ENCODE results near the gene MXRA8.
"Not testable (repeated sequence)": the region's sequence is repeated elsewhere in the genome, so short reads cannot be mapped to it uniquely, and the experiment has no call there.

MXRA8 gene

DNA sequence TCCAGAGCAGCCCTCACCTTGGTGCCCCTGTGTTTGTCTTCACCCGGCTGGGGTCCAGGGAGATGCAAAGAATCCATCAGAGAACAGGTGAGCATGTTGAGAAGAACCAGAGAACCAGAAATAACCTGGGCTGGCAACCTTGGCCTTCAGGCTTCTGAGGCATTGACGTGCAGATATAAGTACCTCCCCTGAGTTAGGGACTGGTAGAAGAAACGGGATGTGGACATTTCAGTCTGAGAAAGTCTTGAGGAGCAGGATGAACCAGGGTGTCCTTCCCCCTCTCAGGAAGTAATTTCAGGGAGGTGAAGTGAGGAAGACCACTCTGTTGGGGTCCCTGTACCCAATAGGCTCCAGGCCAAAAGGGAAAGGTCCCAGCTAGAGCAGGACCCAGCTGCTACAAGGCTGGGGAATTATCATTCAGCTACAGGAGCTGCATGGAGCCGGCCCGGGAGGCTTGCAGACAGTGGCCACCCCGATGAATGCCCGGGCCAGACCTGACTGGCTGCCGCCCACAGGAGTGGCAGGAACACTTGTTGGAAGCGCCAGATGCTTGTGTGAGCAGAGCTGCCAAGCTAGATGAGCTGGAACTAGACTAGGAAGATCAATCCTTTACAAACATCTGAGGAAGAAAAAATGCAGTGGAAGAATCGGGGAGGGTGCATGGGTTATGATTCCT lies 18.3 kb upstream of the MXRA8 start:
- peak overlapping the region; percentile 18 for H3K27ac Mint-ChIP-seq
- peaks cover 13% of the 10 kb centered on the region for H3K36me3 Mint-ChIP-seq (ENCODE audit: low read depth)
- peaks cover 25% of the 10 kb centered on the region for H3K4me1 Mint-ChIP-seq (ENCODE audit: low read depth)
- no peaks in the 10 kb centered on the region for H3K9me3 Mint-ChIP-seq
- peak overlapping the region; percentile 89 for H3K4me3 Mint-ChIP-seq
- H3K27me3 Mint-ChIP-seq, result no peaks in the 10 kb centered on the region

- Mint-ChIP-seq H3K9me3 (no peaks in the 10 kb centered on the region), H3K27me3 (no peaks in the 10 kb centered on the region), H3K4me1 (ENCODE audit: low read depth) (peaks cover 37% of the 10 kb centered on the region), H3K27ac (peak within 1 kb of the TSS; percentile 91), H3K4me3 (peak within 1 kb of the TSS; percentile 89), H3K36me3 (ENCODE audit: low read depth) (peaks cover 13% of the 10 kb centered on the region)
Observed at GRCh38 chr1:1374929-1375662, 16.7 kb upstream of the MXRA8 start, which contains the start of gene AURKAIP1. Gene AURKAIP1, minus strand, starts transcription at chr1:1375207. Its CDS starts 451 bp downstream, at chr1:1374756.

GRCh38 chr1:1374589-1374928 lies 16.2 kb upstream of the MXRA8 start:
- no peaks in the 10 kb centered on the region for H3K9me3 Mint-ChIP-seq
- H3K4me1 Mint-ChIP-seq (ENCODE audit: low read depth), result peaks cover 39% of the 10 kb centered on the region
- H3K4me3 Mint-ChIP-seq, result peak overlapping the region; percentile 89
- H3K36me3 Mint-ChIP-seq (ENCODE audit: low read depth), result peaks cover 13% of the 10 kb centered on the region
- H3K27me3 Mint-ChIP-seq, result no peaks in the 10 kb centered on the region
- H3K27ac Mint-ChIP-seq, result peak overlapping the region; percentile 78

GRCh38 chr1:1373815-1374588 lies 15.6 kb upstream of the MXRA8 start:
- Mint-ChIP-seq H3K9me3 (no peaks in the 10 kb centered on the region), H3K36me3 (ENCODE audit: low read depth) (peaks cover 13% of the 10 kb centered on the region), H3K27me3 (no peaks in the 10 kb centered on the region), H3K4me3 (peak overlapping the region; percentile 89), H3K27ac (peak overlapping the region; percentile 78), H3K4me1 (ENCODE audit: low read depth) (peaks cover 39% of the 10 kb centered on the region)

DNA sequence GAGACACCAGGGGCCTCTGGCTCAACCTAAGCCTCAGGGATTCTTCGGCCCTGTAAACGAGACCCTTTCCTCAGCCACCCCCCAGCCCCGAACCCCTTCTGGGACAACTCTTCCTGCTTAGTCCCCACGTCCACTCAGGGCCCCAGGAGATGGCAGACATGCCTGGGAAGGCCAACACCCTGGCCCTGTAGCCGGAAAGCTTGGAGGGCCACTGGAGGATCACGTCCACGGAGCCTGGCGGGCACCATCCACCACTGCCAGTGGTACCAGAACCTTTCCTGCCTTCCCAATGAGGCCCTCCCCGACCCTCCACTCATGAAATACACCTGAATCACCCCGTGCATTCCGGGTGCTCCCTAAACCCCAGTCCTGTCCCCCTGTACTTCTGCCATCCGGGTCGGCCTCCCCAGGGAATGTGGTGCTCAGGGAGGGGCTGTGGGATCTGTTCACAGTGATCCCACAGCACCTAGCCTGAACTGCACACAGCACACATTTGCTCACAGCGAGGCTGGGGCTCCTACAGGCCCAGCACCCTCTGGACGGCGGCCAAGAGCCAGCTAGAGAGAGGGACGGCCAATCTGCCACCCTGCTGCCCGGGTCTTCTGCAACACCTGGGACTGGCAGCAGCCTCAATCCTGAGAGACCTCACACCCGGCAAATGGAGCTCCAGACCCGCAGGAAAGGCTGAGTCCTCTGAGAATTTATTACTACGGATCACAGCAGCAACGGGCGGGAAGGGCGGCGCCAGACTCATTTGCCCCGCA lies 14.9 kb upstream of the MXRA8 start:
- Mint-ChIP-seq H3K4me3 (peak overlapping the region; percentile 89), H3K27ac (peak overlapping the region; percentile 55), H3K4me1 (ENCODE audit: low read depth) (peaks cover 39% of the 10 kb centered on the region), H3K27me3 (no peaks in the 10 kb centered on the region), H3K36me3 (ENCODE audit: low read depth) (peaks cover 13% of the 10 kb centered on the region), H3K9me3 (no peaks in the 10 kb centered on the region)

DNA sequence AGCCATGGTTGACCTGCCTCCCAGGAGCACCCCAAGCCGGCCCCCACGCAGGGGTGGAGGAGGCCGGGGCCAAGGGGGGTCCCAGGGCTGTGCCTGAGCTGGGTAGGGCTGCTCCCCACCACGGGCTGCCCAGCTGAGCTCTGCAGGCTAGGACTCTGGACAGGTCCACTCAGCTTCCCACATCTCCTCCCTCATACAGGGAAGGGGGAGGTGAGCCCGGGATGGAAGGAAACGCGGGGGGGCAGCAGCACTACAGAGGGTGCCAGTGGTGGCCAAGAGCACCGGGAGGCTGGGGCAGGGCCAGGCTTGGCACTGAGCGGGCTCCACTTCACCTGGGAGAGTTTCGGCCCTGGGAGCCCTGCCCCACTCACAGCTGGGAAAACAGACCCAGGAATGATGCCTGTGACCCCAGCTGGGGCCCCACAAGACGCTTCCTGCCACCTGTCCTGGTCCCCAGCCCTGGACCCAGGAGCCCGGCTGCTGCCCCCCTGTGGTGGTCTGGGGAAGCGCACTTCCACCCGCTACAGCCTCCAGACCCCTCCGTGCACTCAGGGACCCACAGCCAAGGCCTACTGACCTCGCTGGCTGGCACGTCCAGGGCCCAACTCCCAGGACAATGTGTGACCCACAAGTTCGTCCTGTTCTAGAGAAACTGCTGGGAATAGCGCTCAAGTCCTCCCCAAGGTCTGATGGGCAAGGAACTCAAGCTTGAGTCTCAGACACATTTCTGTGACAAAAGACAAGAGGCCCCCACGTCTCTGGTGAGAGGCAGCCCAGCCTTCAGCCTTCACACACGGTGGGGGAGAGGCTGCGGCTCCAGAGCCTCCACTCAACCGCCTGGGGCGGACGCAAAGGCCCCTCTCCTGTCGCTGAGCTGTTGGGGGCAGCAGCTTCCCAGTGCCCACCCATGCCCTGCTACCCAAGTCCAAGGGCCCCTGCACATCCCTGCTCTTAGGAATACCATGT lies 13.7 kb upstream of the MXRA8 start:
- no peak overlapping the region for H3K27ac Mint-ChIP-seq
- no peaks in the 10 kb centered on the region for H3K27me3 Mint-ChIP-seq
- no peaks in the 10 kb centered on the region for H3K9me3 Mint-ChIP-seq
- H3K4me1 Mint-ChIP-seq (ENCODE audit: low read depth), result peaks cover 39% of the 10 kb centered on the region
- H3K4me3 Mint-ChIP-seq, result no peak overlapping the region
- H3K36me3 Mint-ChIP-seq (ENCODE audit: low read depth), result peaks cover 13% of the 10 kb centered on the region

DNA sequence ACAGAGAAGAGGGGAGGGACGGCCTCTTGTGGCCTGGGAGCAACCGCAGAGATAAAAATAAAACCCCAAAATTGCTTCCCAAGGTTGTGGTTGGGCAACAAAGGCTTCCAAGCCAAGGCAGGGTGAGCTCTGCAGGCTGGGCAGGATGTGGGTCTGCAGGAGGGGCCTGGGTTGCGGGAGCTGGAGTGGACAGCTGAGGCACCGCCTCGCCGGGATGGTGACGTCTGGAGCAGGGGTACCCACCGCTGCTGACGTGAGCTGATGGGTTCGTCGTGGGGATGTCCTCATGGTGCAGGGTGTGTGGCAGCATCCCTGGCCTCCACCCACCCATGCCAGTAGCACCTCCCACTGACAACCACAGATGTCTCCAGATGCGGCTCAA lies 13.0 kb upstream of the MXRA8 start:
- Mint-ChIP-seq H3K27me3 (no peaks in the 10 kb centered on the region), H3K4me1 (ENCODE audit: low read depth) (peaks cover 36% of the 10 kb centered on the region), H3K27ac (no peak overlapping the region), H3K4me3 (peak overlapping the region; percentile 26), H3K9me3 (no peaks in the 10 kb centered on the region), H3K36me3 (ENCODE audit: low read depth) (peaks cover 10% of the 10 kb centered on the region)

GRCh38 chr1:1370771-1371300 lies 12.5 kb upstream of the MXRA8 start:
- no peaks in the 10 kb centered on the region for H3K9me3 Mint-ChIP-seq
- no peak overlapping the region for H3K27ac Mint-ChIP-seq
- H3K4me3 Mint-ChIP-seq, result peak overlapping the region; percentile 26
- H3K36me3 Mint-ChIP-seq (ENCODE audit: low read depth), result peaks cover 10% of the 10 kb centered on the region
- peaks cover 36% of the 10 kb centered on the region for H3K4me1 Mint-ChIP-seq (ENCODE audit: low read depth)
- no peaks in the 10 kb centered on the region for H3K27me3 Mint-ChIP-seq

GRCh38 chr1:1370094-1370493 lies 11.7 kb upstream of the MXRA8 start:
- H3K36me3 Mint-ChIP-seq (ENCODE audit: low read depth); H3K27ac Mint-ChIP-seq; H3K4me3 Mint-ChIP-seq; H3K27me3 Mint-ChIP-seq; H3K9me3 Mint-ChIP-seq: not testable (repeated sequence)
- peaks cover 36% of the 10 kb centered on the region for H3K4me1 Mint-ChIP-seq (ENCODE audit: low read depth)

DNA sequence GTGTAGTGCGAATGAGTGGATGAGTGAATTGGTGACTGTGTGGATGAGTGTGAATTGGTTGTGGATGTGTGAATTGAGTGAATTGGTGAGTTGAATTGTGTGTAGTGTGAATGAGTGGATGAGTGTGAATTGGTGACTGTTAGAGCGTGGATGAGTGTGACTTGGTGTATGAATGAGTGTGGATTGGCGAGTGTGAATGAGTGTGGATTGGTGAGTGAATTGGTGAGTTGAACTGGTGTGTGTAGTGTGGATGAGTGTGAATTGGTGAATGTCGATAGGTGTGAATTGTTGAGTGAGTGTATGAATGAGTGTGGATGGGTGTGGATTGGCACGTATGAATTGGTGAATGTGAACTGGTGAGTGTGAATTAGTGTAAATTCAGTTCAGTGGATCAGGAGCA lies 9.0 kb upstream of the MXRA8 start:
- H3K4me1 Mint-ChIP-seq (ENCODE audit: low read depth), result peaks cover 20% of the 10 kb centered on the region
- no peaks in the 10 kb centered on the region for H3K36me3 Mint-ChIP-seq (ENCODE audit: low read depth)
- H3K9me3 Mint-ChIP-seq, result no peaks in the 10 kb centered on the region
- H3K4me3 Mint-ChIP-seq, result no peak overlapping the region
- no peaks in the 10 kb centered on the region for H3K27me3 Mint-ChIP-seq
- no peak overlapping the region for H3K27ac Mint-ChIP-seq

- no peaks in the 10 kb centered on the region for H3K27me3 Mint-ChIP-seq
- no peaks in the 10 kb centered on the region for H3K9me3 Mint-ChIP-seq
- H3K4me3 Mint-ChIP-seq, result no peak overlapping the region
- H3K4me1 Mint-ChIP-seq (ENCODE audit: low read depth), result peaks cover 14% of the 10 kb centered on the region
- H3K36me3 Mint-ChIP-seq (ENCODE audit: low read depth), result no peaks in the 10 kb centered on the region
- H3K27ac Mint-ChIP-seq, result no peak overlapping the region
Observed at GRCh38 chr1:1366699-1367066, 8.3 kb upstream of the MXRA8 start.

DNA sequence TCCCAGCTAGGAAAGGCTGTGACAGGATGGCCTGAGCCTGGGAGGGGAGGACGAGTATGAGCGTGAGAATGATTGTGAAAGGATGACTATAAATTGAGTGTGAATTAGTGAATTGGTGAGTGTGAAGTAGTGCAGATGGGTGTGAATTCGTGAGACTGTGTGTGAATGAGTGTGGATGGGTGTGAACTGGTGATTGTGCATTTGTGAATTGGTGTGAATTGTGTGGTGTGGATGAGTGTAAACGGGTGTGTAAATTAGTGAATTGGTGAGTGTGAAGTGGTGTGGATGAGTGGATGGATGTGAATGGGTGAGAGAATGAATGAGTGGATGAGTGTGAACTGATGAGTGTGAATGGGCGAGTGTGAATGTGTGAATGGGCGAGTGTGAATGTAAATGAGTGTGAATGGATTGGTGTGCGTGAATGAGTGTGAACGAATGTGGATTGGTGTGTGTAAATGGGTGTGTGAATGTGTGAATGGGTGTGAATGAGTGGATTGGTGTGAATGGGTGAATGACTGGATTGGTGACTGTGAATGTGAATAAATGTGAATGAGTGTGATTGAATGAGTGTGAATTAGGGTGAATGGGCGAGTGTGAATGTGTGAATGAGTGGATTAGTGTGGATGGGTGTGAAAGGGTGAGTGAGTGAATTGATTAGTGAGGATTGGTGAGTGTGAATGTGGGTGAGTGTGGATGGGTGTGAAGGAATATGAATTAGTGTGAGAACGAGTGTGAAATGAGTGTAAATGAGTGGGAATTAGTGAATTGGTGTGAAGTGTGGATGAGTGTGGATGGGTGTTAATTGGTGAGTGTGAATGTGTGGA lies 7.7 kb upstream of the MXRA8 start:
- H3K27ac Mint-ChIP-seq, result no peak overlapping the region
- no peak overlapping the region for H3K4me3 Mint-ChIP-seq
- no peaks in the 10 kb centered on the region for H3K36me3 Mint-ChIP-seq (ENCODE audit: low read depth)
- peaks cover under 1% of the 10 kb centered on the region for H3K27me3 Mint-ChIP-seq
- no peaks in the 10 kb centered on the region for H3K9me3 Mint-ChIP-seq
- H3K4me1 Mint-ChIP-seq (ENCODE audit: low read depth), result peaks cover 8% of the 10 kb centered on the region

DNA sequence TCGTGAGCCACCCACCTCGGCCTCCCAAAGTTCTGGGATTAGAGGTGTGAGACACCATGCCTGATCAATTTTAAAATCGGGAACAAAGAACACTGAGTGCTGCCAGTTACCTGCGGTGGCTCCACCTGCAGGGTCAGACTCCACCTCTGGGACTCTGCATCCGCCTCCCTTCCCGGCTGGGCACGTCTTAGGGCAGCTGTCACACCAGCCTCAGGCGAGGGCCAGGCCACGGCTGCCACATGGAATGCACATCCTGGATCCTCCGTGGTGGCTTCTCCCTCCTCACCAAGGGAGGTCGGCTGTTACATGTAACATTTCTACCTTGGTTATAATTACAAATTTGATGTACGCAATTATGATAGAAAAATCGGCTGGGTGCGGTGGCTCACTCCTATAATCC lies 5.9 kb upstream of the MXRA8 start:
- Mint-ChIP-seq H3K36me3 (ENCODE audit: low read depth) (no peaks in the 10 kb centered on the region), H3K27ac (no peak overlapping the region), H3K4me3 (no peak overlapping the region), H3K4me1 (ENCODE audit: low read depth) (peaks cover 2% of the 10 kb centered on the region), H3K9me3 (no peaks in the 10 kb centered on the region), H3K27me3 (peaks cover 4% of the 10 kb centered on the region)
